ENCODE measurements around the gene HOXA3.

HOXA3 gene

GRCh38 chr7:27094304-27095049 lies 57.9 kb downstream of the HOXA3 start:
- ATAC-seq (ENCODE audit: low read depth), result no peak
- Histone ChIP-seq H3K4me1 (ENCODE audit: insufficient read depth, poor library complexity, severe bottlenecking) (peaks cover 3% of the 10 kb centered on the region), H3K27me3 (ENCODE audit: insufficient read depth, poor library complexity, severe bottlenecking) (no peaks in the 10 kb centered on the region), H3K27ac (ENCODE audit: poor library complexity, severe bottlenecking) (no peak overlapping the region), H3K36me3 (ENCODE audit: low read depth) (peaks cover 5% of the 10 kb centered on the region), H3K9me3 (ENCODE audit: severe bottlenecking) (no peaks in the 10 kb centered on the region), H3K4me3 (ENCODE audit: severe bottlenecking) (peak overlapping the region; percentile 66)
- DNase-seq (ENCODE audit: low spot score), result no peak
- TF ChIP-seq CTCF (IDR thresholded peaks at IDR 0.05; ENCODE audit: poor library complexity, severe bottlenecking), result no peak

GRCh38 chr7:27093184-27093895 lies 59.0 kb downstream of the HOXA3 start:
- no peak for DNase-seq (ENCODE audit: low spot score)
- no peak for ATAC-seq (ENCODE audit: low read depth)
- no peaks in the 10 kb centered on the region for H3K4me1 ChIP-seq (ENCODE audit: insufficient read depth, poor library complexity, severe bottlenecking)

GRCh38 chr7:27092819-27093110 lies 59.6 kb downstream of the HOXA3 start:
- Histone ChIP-seq H3K4me1 (ENCODE audit: insufficient read depth, poor library complexity, severe bottlenecking) (no peaks in the 10 kb centered on the region), H3K4me3 (ENCODE audit: severe bottlenecking) (no peak overlapping the region), H3K9me3 (ENCODE audit: severe bottlenecking) (no peaks in the 10 kb centered on the region), H3K36me3 (ENCODE audit: low read depth) (no peaks in the 10 kb centered on the region), H3K27me3 (ENCODE audit: insufficient read depth, poor library complexity, severe bottlenecking) (no peaks in the 10 kb centered on the region), H3K27ac (ENCODE audit: poor library complexity, severe bottlenecking) (no peak overlapping the region)
- DNase-seq (ENCODE audit: low spot score), result no peak
- no peak for ATAC-seq (ENCODE audit: low read depth)
- TF ChIP-seq CTCF (IDR thresholded peaks at IDR 0.05; ENCODE audit: poor library complexity, severe bottlenecking), result no peak

More at GRCh38 chr7:27093184-27093895, 59.0 kb downstream of the HOXA3 start:
- H3K9me3 ChIP-seq (ENCODE audit: severe bottlenecking), result no peaks in the 10 kb centered on the region
- no peaks in the 10 kb centered on the region for H3K36me3 ChIP-seq (ENCODE audit: low read depth)
- no peaks in the 10 kb centered on the region for H3K27me3 ChIP-seq (ENCODE audit: insufficient read depth, poor library complexity, severe bottlenecking)
- no peak for TF ChIP-seq CTCF (IDR thresholded peaks at IDR 0.05; ENCODE audit: poor library complexity, severe bottlenecking)
- no peak overlapping the region for H3K4me3 ChIP-seq (ENCODE audit: severe bottlenecking)
- no peak overlapping the region for H3K27ac ChIP-seq (ENCODE audit: poor library complexity, severe bottlenecking)

GRCh38 chr7:27091941-27092818 lies 60.2 kb downstream of the HOXA3 start:
- Histone ChIP-seq H3K4me3 (ENCODE audit: severe bottlenecking) (no peak overlapping the region), H3K36me3 (ENCODE audit: low read depth) (no peaks in the 10 kb centered on the region), H3K27ac (ENCODE audit: poor library complexity, severe bottlenecking) (no peak overlapping the region), H3K27me3 (ENCODE audit: insufficient read depth, poor library complexity, severe bottlenecking) (no peaks in the 10 kb centered on the region), H3K4me1 (ENCODE audit: insufficient read depth, poor library complexity, severe bottlenecking) (no peaks in the 10 kb centered on the region), H3K9me3 (ENCODE audit: severe bottlenecking) (no peaks in the 10 kb centered on the region)
- no peak for TF ChIP-seq CTCF (IDR thresholded peaks at IDR 0.05; ENCODE audit: poor library complexity, severe bottlenecking)
- ATAC-seq (ENCODE audit: low read depth) (no peak), DNase-seq (ENCODE audit: low spot score) (no peak)

All from RWPE2 (cell line).